Neural cell (in vitro differentiated cells): Measurements from ENCODE around the gene RAB15. TPM values are rescaled to one million over a fixed set of nuclear protein-coding genes. Genes with fewer than 3 reads are reported as not detected.
A peak's percentile ranks its signal among the peaks of the same experiment; 100 is the strongest.

Experiments used
- H2AFZ ChIP-seq: fragments of 200-600, 300-800 bp; sonication (generic), shearing (Covaris generic); 2 replicates; pipeline ENCODE4 v1.6.0; 2014; ENCODE audit warnings: low read depth, mild to moderate bottlenecking, antibody characterized with exemption, low read length, moderate library complexity
- H3F3A ChIP-seq: fragments of 200-600 bp; shearing (Covaris generic); 2 replicates; pipeline ENCODE4 v1.6.1; 2016; ENCODE audit warnings: mild to moderate bottlenecking, moderate library complexity, mixed read lengths, antibody characterized with exemption, low read length; ENCODE audit not compliant: insufficient read depth, poor library complexity, severe bottlenecking
- H3K27ac ChIP-seq: fragments of 200-600, 300-800 bp; sonication (generic), shearing (Covaris generic); 2 replicates; pipeline ENCODE4 v1.5.1; 2014; ENCODE audit warnings: mild to moderate bottlenecking, low read length, moderate library complexity
- H3K27me3 ChIP-seq: fragments of 300-800, 200-600 bp; sonication (generic), shearing (Covaris generic); 2 replicates; pipeline ENCODE4 v1.6.0; 2014; ENCODE audit warnings: mild to moderate bottlenecking, low read depth, low read length, moderate library complexity; ENCODE audit not compliant: insufficient read depth
- H3K36me3 ChIP-seq: fragments of 300-800, 200-600 bp; sonication (generic), shearing (Covaris generic); 2 replicates; pipeline ENCODE4 v1.5.1; 2014; ENCODE audit warnings: mild to moderate bottlenecking, antibody characterized with exemption, low read length, moderate library complexity; ENCODE audit not compliant: insufficient read depth
- H3K4me2 ChIP-seq: fragments of 300-800, 200-600 bp; sonication (generic), shearing (Covaris generic); 2 replicates; pipeline ENCODE4 v1.6.0; 2014; ENCODE audit warnings: mild to moderate bottlenecking, low read length
- H3K4me3 ChIP-seq: fragments of 300-800, 200-600 bp; sonication (generic), shearing (Covaris generic); 2 replicates; pipeline ENCODE4 v1.5.1; 2014; ENCODE audit warnings: mild to moderate bottlenecking, low read length, moderate library complexity
- H3K79me2 ChIP-seq: fragments of 200-600 bp; shearing (Covaris generic); replicated peaks from 2 replicates; pipeline ENCODE4 v1.6.0; 2014; ENCODE audit warnings: mild to moderate bottlenecking, low read length, moderate library complexity; ENCODE audit not compliant: insufficient read depth
- H3K9ac ChIP-seq: fragments of 300-800, 200-600 bp; sonication (generic), shearing (Covaris generic); 2 replicates; pipeline ENCODE4 v1.6.1; 2016; ENCODE audit warnings: mild to moderate bottlenecking, low read length, mixed read lengths
- H3K9me2 ChIP-seq: fragments of 200-600 bp; shearing (Covaris generic); 2 replicates; pipeline ENCODE4 v1.6.1; 2016; ENCODE audit warnings: mild to moderate bottlenecking, low read length, mixed read lengths; ENCODE audit not compliant: insufficient read depth
- H3K9me3 ChIP-seq: fragments of 200-600, 300-800 bp; sonication (generic), shearing (Covaris generic); 2 replicates; pipeline ENCODE4 v1.6.1; 2016; ENCODE audit warnings: mild to moderate bottlenecking, mixed run types, low read length, moderate library complexity, mixed read lengths
- H4K20me1 ChIP-seq: fragments of 200-600 bp; shearing (Covaris generic); 2 replicates; pipeline ENCODE4 v1.6.1; 2016; ENCODE audit warnings: mild to moderate bottlenecking, mixed run types; ENCODE audit not compliant: insufficient read depth
- MXI1 ChIP-seq: fragments of 450-650 bp; conservative IDR thresholded peaks from 2 replicates; pipeline ENCODE4 v1.6.1; 2014; ENCODE audit warnings: antibody characterized with exemption, mild to moderate bottlenecking; ENCODE audit not compliant: poor library complexity, severe bottlenecking
- POLR2AphosphoS5 ChIP-seq: IDR thresholded peaks from 2 replicates; pipeline ENCODE4 v1.6.1; 2012
- RAD21 ChIP-seq: fragments of 450-650 bp; conservative IDR thresholded peaks from 2 replicates; pipeline ENCODE4 v1.6.1; 2014; ENCODE audit warnings: antibody characterized with exemption, mild to moderate bottlenecking, moderate library complexity
- TAF1 ChIP-seq: IDR thresholded peaks from 2 replicates; pipeline ENCODE4 v1.6.1; 2012; ENCODE audit warnings: low read depth
- polyA minus RNA-seq: library from RNA; depleted of rRNA, polyadenylated mRNA; stranded (reverse); fragments of >200 nt; gene quantifications from 2 replicates; pipeline ENCODE4 v1.2.3, GENCODE V29; 2014
- polyA plus RNA-seq: library from polyadenylated mRNA; depleted of rRNA; stranded (reverse); fragments of >200 nt; gene quantifications from 2 replicates; pipeline ENCODE4 v1.2.3, GENCODE V29; 2014
- TF ChIP-seq, protein P1 (sequence below): IDR thresholded peaks from 2 replicates; pipeline ENCODE4 v1.6.1; 2012; ENCODE audit warnings: borderline replicate concordance
- TF ChIP-seq, protein P2 (sequence below): fragments of 450-650 bp; IDR thresholded peaks from 2 replicates; pipeline ENCODE4 v1.5.1; 2014; ENCODE audit warnings: antibody characterized with exemption, mild to moderate bottlenecking, moderate library complexity; ENCODE audit not compliant: poor library complexity, severe bottlenecking

The RAB15 gene
- polyA plus RNA-seq (42.0 and 56.4 TPM in 2 replicates), polyA minus RNA-seq (35.3 and 35.4 TPM in 2 replicates)

DNA sequence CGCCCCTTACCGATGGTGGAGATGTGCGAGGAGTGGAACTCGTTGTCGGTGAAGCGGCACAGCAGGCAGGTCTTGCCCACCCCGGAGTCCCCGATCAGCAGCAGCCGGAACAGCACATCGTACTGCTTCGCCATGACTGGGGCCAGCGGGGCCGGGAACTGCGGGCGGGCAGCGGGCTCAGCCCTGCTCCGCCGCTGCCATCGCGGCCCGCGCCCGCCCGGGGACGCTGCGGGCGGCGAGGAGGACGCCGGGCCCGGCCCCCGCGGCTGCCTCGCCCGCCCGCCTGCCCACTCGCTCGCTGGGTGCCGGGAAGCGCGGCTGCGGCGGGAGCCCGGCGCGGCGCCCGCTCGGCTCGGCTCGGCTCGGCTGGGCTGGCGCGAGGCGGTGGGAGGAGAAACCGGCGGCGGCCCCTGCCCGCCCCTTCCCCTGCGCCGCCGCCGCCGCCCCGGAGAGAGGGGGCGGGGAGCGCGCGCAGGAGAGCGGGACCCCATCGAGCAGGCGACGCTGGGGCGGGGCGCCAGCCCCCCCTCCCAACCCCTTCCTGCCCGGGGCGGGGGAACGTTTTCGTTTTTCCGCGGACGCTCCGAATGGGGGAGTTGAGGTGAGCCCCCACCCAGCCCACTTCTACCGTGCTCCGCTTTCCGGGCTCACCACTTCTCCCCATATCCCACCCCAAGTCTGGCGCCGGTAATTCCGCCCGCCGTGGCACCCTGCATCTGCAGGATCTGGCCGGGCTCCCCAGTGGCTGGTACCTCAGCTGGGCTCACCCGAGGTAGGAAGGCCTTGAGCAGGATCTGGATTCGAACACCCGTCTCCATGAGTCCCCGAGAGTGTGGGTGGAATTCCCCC is at the start of gene RAB15:
TSS of gene RAB15 (minus strand) at position 394 of the 849 bp plus-strand sequence. CDS start at position 134, 260 bp downstream.
- Histone ChIP-seq H3K4me2 (peak within 1 kb of the TSS; percentile 76), H3K9me3 (no peaks in the 10 kb centered on the region), H3K9me2 (no peaks in the 10 kb centered on the region), H3K9ac (peak within 1 kb of the TSS; percentile 77), H3K36me3 (no peaks in the 10 kb centered on the region), H3F3A (no peaks in the 10 kb centered on the region), H4K20me1 (no peaks in the 10 kb centered on the region), H2AFZ (peak within 1 kb of the TSS; percentile 73), H3K4me3 (peak within 1 kb of the TSS; percentile 91), H3K27ac (peak within 1 kb of the TSS; percentile 8), H3K79me2 (no peaks in the 10 kb centered on the region), H3K27me3 (no peaks in the 10 kb centered on the region)
- TF ChIP-seq MXI1 = no peak
- TF ChIP-seq, protein P1, sequence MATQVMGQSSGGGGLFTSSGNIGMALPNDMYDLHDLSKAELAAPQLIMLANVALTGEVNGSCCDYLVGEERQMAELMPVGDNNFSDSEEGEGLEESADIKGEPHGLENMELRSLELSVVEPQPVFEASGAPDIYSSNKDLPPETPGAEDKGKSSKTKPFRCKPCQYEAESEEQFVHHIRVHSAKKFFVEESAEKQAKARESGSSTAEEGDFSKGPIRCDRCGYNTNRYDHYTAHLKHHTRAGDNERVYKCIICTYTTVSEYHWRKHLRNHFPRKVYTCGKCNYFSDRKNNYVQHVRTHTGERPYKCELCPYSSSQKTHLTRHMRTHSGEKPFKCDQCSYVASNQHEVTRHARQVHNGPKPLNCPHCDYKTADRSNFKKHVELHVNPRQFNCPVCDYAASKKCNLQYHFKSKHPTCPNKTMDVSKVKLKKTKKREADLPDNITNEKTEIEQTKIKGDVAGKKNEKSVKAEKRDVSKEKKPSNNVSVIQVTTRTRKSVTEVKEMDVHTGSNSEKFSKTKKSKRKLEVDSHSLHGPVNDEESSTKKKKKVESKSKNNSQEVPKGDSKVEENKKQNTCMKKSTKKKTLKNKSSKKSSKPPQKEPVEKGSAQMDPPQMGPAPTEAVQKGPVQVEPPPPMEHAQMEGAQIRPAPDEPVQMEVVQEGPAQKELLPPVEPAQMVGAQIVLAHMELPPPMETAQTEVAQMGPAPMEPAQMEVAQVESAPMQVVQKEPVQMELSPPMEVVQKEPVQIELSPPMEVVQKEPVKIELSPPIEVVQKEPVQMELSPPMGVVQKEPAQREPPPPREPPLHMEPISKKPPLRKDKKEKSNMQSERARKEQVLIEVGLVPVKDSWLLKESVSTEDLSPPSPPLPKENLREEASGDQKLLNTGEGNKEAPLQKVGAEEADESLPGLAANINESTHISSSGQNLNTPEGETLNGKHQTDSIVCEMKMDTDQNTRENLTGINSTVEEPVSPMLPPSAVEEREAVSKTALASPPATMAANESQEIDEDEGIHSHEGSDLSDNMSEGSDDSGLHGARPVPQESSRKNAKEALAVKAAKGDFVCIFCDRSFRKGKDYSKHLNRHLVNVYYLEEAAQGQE = peak; percentile 34
- peak; percentile 31 for TF ChIP-seq TAF1

DNA sequence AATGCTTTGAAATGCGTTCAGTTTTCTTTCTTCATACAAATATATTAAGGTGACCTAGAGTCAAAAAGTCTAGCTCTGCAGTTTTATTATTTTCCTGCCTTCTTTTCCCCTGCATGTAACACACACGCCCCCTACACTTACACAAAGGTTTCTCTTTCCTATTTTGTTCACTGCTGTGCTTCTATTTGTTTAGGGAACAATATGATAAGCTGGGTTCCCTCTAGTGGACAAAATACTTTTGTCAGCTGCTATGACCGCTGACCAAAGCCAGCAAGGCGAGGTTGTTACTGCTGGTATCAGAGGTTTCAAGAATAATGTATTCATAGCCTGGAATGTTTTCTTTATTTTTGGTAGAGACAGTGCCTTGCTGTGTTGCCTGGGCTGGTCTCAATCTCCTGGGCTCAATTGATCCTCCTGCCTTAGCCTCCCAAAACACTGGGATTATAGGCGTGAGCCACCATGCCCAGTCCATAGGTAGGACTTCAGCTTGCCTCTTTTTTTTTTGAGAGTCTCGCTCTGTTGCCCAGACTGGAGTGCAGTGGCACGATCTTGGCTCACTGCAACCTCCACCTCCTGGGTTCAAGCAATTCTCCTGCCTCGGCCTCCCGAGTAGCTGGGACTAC is 47.9 kb upstream of the RAB15 start:
- H3K36me3 ChIP-seq = peaks cover 4% of the 10 kb centered on the region
- no peak overlapping the region for H3K27ac ChIP-seq
- no peaks in the 10 kb centered on the region for H3K9me2 ChIP-seq
- H3K27me3 ChIP-seq = no peaks in the 10 kb centered on the region
- TF ChIP-seq RAD21 (peak; percentile 42), POLR2AphosphoS5 (no peak)
- TF ChIP-seq, protein P2, sequence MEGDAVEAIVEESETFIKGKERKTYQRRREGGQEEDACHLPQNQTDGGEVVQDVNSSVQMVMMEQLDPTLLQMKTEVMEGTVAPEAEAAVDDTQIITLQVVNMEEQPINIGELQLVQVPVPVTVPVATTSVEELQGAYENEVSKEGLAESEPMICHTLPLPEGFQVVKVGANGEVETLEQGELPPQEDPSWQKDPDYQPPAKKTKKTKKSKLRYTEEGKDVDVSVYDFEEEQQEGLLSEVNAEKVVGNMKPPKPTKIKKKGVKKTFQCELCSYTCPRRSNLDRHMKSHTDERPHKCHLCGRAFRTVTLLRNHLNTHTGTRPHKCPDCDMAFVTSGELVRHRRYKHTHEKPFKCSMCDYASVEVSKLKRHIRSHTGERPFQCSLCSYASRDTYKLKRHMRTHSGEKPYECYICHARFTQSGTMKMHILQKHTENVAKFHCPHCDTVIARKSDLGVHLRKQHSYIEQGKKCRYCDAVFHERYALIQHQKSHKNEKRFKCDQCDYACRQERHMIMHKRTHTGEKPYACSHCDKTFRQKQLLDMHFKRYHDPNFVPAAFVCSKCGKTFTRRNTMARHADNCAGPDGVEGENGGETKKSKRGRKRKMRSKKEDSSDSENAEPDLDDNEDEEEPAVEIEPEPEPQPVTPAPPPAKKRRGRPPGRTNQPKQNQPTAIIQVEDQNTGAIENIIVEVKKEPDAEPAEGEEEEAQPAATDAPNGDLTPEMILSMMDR = peak; percentile 53
- H3K79me2 ChIP-seq = no peaks in the 10 kb centered on the region
- no peak overlapping the region for H3K4me2 ChIP-seq
- no peaks in the 10 kb centered on the region for H3K9me3 ChIP-seq
- no peaks in the 10 kb centered on the region for H4K20me1 ChIP-seq
- no peak overlapping the region for H3K4me3 ChIP-seq
- H3K9ac ChIP-seq = no peak overlapping the region
- no peak overlapping the region for H2AFZ ChIP-seq
- no peaks in the 10 kb centered on the region for H3F3A ChIP-seq

DNA sequence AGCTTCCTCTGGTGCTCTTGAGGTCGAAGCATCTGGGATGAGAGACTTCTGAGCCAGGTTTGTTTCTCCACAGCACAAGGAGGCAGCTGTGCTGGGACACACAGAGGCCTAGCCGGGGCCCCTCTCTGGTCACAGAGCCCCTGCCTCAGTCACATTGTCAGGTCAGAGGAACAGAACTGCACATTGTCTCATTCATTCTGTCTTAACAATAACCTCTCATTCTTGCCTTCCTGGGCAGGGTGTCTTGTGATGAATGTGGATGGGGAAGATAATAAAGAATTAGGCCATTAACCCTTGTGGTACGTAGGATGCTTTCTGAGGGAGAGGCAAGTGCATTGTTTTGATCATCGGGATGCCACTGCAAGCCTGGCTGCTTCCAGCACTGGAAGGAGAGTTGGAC is 44.3 kb upstream of the RAB15 start:
- no peak overlapping the region for H2AFZ ChIP-seq
- no peaks in the 10 kb centered on the region for H3F3A ChIP-seq
- TF ChIP-seq, protein P1 = no peak
- no peak overlapping the region for H3K4me2 ChIP-seq
- H3K9ac ChIP-seq = no peak overlapping the region
- H3K36me3 ChIP-seq = peaks cover 4% of the 10 kb centered on the region
- H3K27ac ChIP-seq = no peak overlapping the region
- no peaks in the 10 kb centered on the region for H3K9me2 ChIP-seq
- H3K9me3 ChIP-seq = no peaks in the 10 kb centered on the region
- no peaks in the 10 kb centered on the region for H4K20me1 ChIP-seq
- H3K79me2 ChIP-seq = no peaks in the 10 kb centered on the region
- no peak overlapping the region for H3K4me3 ChIP-seq
- no peaks in the 10 kb centered on the region for H3K27me3 ChIP-seq
